ENCODE measurements around the gene PROB1.
A peak's percentile ranks its signal among the peaks of the same experiment; 100 is the strongest.
"Not testable (repeated sequence)": the region's sequence is repeated elsewhere in the genome, so short reads cannot be mapped to it uniquely, and the experiment has no call there.

The PROB1 gene, protein sequence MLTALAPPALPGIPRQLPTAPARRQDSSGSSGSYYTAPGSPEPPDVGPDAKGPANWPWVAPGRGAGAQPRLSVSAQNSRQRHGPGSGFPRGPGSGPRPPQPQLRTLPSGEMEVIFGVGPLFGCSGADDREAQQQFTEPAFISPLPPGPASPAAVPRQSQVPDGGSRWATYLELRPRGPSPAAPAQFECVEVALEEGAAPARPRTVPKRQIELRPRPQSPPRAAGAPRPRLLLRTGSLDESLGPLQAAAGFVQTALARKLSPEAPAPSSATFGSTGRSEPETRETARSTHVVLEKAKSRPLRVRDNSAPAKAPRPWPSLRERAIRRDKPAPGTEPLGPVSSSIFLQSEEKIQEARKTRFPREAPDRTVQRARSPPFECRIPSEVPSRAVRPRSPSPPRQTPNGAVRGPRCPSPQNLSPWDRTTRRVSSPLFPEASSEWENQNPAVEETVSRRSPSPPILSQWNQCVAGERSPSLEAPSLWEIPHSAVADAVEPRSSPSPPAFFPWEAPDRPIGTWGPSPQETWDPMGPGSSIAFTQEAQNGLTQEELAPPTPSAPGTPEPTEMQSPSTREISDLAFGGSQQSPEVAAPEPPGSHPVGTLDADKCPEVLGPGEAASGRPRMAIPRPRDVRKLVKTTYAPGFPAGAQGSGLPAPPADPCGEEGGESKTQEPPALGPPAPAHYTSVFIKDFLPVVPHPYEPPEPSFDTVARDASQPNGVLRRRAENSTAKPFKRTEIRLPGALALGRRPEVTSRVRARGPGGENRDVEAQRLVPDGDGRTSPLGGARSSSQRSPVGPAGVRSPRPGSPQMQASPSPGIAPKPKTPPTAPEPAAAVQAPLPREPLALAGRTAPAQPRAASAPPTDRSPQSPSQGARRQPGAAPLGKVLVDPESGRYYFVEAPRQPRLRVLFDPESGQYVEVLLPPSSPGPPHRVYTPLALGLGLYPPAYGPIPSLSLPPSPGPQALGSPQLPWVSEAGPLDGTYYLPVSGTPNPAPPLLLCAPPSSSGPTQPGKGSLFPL

DNA sequence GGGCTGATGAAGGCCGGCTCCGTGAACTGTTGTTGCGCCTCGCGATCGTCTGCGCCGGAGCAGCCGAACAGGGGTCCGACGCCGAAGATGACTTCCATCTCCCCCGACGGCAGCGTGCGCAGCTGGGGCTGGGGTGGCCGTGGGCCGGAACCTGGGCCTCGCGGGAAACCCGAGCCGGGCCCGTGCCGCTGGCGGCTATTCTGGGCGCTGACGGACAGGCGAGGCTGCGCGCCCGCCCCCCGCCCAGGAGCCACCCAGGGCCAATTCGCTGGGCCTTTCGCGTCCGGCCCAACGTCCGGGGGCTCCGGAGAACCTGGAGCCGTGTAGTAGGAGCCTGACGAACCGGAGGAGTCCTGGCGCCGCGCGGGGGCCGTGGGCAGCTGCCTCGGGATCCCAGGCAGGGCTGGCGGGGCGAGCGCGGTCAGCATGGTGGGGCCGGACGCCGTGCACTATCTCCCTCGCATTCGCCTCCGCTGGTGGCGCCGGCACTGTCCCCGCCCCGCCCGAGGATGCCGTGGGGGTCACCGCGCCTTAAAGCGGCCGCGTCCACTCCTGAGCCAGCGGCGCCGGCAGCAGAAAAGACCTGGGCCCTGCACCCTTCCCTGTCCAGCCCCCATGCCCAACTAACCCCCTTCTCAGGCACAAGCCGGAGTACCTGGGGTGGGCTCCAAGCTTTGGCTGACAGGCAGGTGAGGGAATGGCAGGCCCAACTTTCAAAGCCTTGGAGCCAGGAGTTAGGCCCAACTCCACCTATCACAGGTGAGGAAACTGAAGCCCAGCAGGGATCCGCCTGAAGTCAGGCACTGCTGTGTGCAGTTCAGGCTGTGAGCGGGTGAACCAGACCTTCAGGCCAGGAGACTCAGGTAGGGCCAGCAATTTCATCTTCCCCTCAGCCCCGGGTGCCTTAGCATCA, at the start of gene PROB1:
Gene PROB1 (minus strand): TSS at position 451 of the 913 bp plus-strand sequence. CDS start 23 bp downstream, at position 428.
- Histone ChIP-seq H3K27ac (ENCODE audit: low read length) (no peak within 1 kb of the TSS), H3K4me1 (ENCODE audit: control insufficient read depth, insufficient read depth, low read length) (peaks cover 38% of the 10 kb centered on the region), H3K27me3 (ENCODE audit: control insufficient read depth in 1 of 2, insufficient read depth in 2 of 2, low read length in 2 of 2) (peaks cover 14 to 40% of the 10 kb centered on the region in 2 donors), H3K9me3 (ENCODE audit: control insufficient read depth in 2 of 2, low read length in 2 of 2) (no peaks in the 10 kb centered on the region), H3K36me3 (ENCODE audit: control insufficient read depth in 2 of 2, insufficient read depth in 2 of 2, low read length in 2 of 2) (no peaks in the 10 kb centered on the region), H3K9ac (ENCODE audit: low read length in 2 of 2) (no peak within 1 kb of the TSS), H3K4me3 (ENCODE audit: low read length in 2 of 2) (peak within 1 kb of the TSS; percentile 49 to 69)

DNA sequence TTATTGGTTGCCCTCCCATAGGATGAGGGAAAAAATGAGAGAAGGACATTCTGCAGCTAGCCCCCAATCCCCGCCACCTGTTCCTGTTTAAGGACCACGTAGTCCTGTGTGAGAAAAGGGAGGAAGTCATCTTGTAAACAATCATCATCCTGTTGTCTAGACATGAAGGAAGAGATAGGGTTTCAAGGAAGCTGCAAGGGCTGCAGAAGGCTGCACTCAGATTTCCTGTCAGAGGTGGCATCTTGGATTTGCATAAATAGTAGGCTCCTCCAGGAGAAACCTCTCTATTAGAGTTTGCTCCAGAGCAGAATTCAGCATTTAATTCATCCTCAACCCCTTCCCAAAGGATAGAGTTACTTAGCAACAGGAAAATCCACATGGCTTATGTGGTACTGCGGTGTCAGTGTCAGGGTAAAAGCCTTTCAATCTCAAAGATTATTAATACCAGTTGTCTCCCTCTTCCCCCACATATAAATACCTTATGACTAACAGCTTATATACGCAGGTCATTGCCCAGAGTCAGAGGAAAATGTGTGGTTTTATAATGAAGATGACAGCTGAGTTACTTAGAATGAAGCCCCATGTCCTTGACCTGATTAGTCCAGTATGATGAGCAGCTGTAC, 49.0 kb upstream of the PROB1 start:
- Histone ChIP-seq H3K27ac (ENCODE audit: low read length) (no peak overlapping the region), H3K9me3 (ENCODE audit: control insufficient read depth in 2 of 2, low read length in 2 of 2) (no peaks in the 10 kb centered on the region), H3K36me3 (ENCODE audit: control insufficient read depth in 2 of 2, insufficient read depth in 2 of 2, low read length in 2 of 2) (no peaks in the 10 kb centered on the region), H3K27me3 (ENCODE audit: control insufficient read depth in 1 of 2, insufficient read depth in 2 of 2, low read length in 2 of 2) (no peaks in the 10 kb centered on the region), H3K4me3 (ENCODE audit: low read length in 2 of 2) (no peak overlapping the region), H3K4me1 (ENCODE audit: control insufficient read depth, insufficient read depth, low read length) (peaks cover 14% of the 10 kb centered on the region), H3K9ac (ENCODE audit: low read length in 2 of 2) (no peak overlapping the region)

DNA sequence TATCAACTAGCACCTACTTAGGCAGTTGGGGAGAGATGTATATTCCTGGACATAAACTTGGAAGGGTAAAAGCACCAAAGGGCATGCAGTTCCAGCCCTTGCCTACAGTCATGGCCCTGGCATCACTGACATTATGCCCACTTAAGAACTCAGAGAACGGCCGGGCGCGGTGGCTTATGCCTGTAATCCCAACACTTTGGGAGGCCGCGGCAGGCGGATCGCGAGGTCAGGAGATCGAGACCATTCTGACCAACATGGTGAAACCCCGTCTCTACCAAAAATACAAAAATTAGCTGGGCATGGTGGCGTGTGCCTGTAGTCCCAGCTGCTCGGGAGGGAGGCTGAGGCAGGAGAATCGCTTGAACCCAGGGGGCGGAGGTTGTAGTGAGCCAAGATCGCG, 45.5 kb upstream of the PROB1 start:
- H3K4me1 ChIP-seq (ENCODE audit: control insufficient read depth, insufficient read depth, low read length) = peaks cover 18% of the 10 kb centered on the region
- not testable (repeated sequence) for H3K27me3 ChIP-seq (ENCODE audit: control insufficient read depth in 1 of 2, insufficient read depth in 2 of 2, low read length in 2 of 2); H3K9ac ChIP-seq (ENCODE audit: low read length in 2 of 2); H3K9me3 ChIP-seq (ENCODE audit: control insufficient read depth in 2 of 2, low read length in 2 of 2); H3K36me3 ChIP-seq (ENCODE audit: control insufficient read depth in 2 of 2, insufficient read depth in 2 of 2, low read length in 2 of 2); H3K4me3 ChIP-seq (ENCODE audit: low read length in 2 of 2)
- H3K27ac ChIP-seq (ENCODE audit: low read length) = peak overlapping the region; percentile 92

DNA sequence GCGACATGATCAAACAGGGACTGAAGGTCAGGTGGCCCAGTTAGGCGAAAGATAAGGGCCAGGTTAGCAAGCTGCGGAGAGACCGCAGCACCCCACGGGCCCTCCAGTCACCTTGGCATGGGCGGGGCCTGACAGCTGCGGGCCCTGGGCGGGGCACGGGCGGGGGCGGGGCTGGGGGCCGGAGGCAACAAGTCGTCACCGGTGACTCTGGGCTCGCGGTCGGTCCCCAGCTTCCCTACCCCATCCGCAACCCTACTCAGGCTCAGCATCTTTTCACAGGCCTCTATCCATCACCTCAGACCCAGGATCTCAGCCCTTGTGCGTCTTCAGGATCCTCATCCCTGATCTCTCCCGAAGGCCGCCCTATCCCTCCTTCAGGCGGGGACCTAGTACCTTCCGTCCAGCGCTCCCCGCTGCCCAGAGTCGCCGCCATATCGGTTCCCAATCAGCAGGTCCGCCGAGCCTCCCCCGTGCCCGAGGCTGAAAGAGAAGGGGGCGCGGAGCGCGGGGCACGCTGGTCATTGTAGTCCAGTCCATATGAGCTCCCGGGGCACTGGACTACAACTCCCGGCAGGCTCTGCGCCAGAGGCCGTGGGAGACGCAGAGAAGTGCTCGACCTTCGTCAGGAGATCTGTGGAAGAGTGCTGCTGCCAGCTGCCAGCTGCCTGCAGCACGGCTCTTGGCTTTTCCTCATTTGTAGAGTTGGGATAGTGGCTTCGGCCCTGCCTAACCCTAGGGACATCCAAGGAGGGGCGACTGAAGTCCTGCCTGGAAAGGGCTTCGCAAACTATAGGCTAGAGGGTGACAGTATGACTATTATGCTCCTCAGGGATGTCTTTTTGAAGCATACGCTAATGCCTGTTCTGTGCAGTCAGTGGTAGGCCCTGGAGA, 44.4 kb upstream of the PROB1 start, which contains the start of gene DNAJC18:
Gene DNAJC18 (minus strand): TSS at position 513 of the 891 bp plus-strand sequence. CDS start 80 bp downstream, at position 433.
- Histone ChIP-seq H3K4me1 (ENCODE audit: control insufficient read depth, insufficient read depth, low read length) (peaks cover 15% of the 10 kb centered on the region), H3K27me3 (ENCODE audit: control insufficient read depth in 1 of 2, insufficient read depth in 2 of 2, low read length in 2 of 2) (no peaks in the 10 kb centered on the region), H3K27ac (ENCODE audit: low read length) (peak within 1 kb of the TSS; percentile 92), H3K36me3 (ENCODE audit: control insufficient read depth in 2 of 2, insufficient read depth in 2 of 2, low read length in 2 of 2) (peaks cover 0 to 6% of the 10 kb centered on the region in 2 donors), H3K9me3 (ENCODE audit: control insufficient read depth in 2 of 2, low read length in 2 of 2) (no peaks in the 10 kb centered on the region), H3K9ac (ENCODE audit: low read length in 2 of 2) (peak within 1 kb of the TSS; percentile 94 to 99), H3K4me3 (ENCODE audit: low read length in 2 of 2) (peak within 1 kb of the TSS; percentile 82 to 97)

DNA sequence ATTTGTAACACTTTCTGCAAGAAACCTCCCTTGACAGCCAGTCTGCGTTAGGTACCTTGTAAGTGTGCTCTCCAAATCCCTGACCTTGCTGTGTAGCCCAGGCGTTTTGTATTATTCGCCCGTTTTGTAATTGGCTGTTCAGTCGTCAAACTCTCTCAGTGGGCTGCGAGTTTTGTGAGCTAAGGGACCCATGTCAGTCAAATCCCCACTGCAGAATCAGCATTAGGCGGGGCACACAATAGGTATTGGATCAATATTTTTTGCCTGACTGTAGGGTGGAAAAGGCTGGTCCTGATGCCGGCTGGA, 43.8 kb upstream of the PROB1 start:
- no peaks in the 10 kb centered on the region for H3K27me3 ChIP-seq (ENCODE audit: control insufficient read depth in 1 of 2, insufficient read depth in 2 of 2, low read length in 2 of 2)
- peak overlapping the region in 1 of 2 donors; percentile 75 for H3K9ac ChIP-seq (ENCODE audit: low read length in 2 of 2)

DNA sequence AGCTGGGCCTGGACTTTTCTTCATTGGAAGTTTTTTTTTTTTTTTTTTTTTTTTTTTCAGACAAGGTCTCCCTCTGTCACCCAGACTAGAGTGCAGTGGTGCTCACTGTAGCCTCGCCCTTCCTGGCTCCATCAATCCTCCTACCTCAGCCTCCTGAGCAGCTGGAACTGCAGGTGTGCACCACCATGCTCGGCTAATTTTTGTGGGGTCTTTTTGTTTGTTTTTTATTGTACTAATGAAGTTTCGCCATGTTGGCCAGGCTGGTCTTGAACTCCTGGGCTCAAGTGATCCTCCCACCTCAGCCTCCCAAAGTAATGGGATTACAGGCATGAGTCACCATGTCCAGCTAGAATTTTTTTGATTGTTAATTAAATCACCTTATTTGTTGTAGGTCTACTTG, 40.8 kb upstream of the PROB1 start:
- Histone ChIP-seq H3K9me3 (ENCODE audit: control insufficient read depth in 2 of 2, low read length in 2 of 2) (no peaks in the 10 kb centered on the region), H3K4me3 (ENCODE audit: low read length in 2 of 2) (no peak overlapping the region), H3K27ac (ENCODE audit: low read length) (no peak overlapping the region), H3K36me3 (ENCODE audit: control insufficient read depth in 2 of 2, insufficient read depth in 2 of 2, low read length in 2 of 2) (peaks cover 5 to 13% of the 10 kb centered on the region in 2 donors), H3K9ac (ENCODE audit: low read length in 2 of 2) (no peak overlapping the region), H3K27me3 (ENCODE audit: control insufficient read depth in 1 of 2, insufficient read depth in 2 of 2, low read length in 2 of 2) (no peaks in the 10 kb centered on the region), H3K4me1 (ENCODE audit: control insufficient read depth, insufficient read depth, low read length) (peaks cover 15% of the 10 kb centered on the region)

More for the DNA sequence above, 43.8 kb upstream of the PROB1 start:
- peaks cover 0 to 6% of the 10 kb centered on the region in 2 donors for H3K36me3 ChIP-seq (ENCODE audit: control insufficient read depth in 2 of 2, insufficient read depth in 2 of 2, low read length in 2 of 2)
- H3K4me3 ChIP-seq (ENCODE audit: low read length in 2 of 2) = peak overlapping the region; percentile 82 to 97
- H3K4me1 ChIP-seq (ENCODE audit: control insufficient read depth, insufficient read depth, low read length) = peaks cover 15% of the 10 kb centered on the region
- no peak overlapping the region for H3K27ac ChIP-seq (ENCODE audit: low read length)
- no peaks in the 10 kb centered on the region for H3K9me3 ChIP-seq (ENCODE audit: control insufficient read depth in 2 of 2, low read length in 2 of 2)

DNA sequence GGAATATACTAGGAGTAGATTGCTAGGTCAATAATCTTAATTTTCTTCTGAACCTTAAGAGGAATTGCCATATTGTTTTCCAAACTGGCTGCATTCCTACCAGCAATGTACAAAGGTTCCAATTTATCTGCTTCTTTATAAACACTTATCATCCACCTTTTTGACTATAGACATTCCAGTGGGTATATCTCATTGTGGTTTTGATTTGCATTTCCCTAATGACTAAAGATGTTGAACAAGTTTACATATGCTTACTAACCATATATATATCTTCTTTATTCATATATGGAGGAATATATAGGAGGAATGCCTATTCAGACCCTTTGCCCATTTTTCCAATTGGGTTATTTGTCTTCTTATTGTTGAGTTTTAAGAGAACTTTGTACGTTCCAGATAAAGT, 36.8 kb upstream of the PROB1 start:
- Histone ChIP-seq H3K4me3 (ENCODE audit: low read length in 2 of 2) (no peak overlapping the region), H3K27ac (ENCODE audit: low read length) (no peak overlapping the region), H3K9me3 (ENCODE audit: control insufficient read depth in 2 of 2, low read length in 2 of 2) (no peaks in the 10 kb centered on the region), H3K36me3 (ENCODE audit: control insufficient read depth in 2 of 2, insufficient read depth in 2 of 2, low read length in 2 of 2) (peaks cover 12 to 16% of the 10 kb centered on the region in 2 donors), H3K9ac (ENCODE audit: low read length in 2 of 2) (no peak overlapping the region), H3K27me3 (ENCODE audit: control insufficient read depth in 1 of 2, insufficient read depth in 2 of 2, low read length in 2 of 2) (no peaks in the 10 kb centered on the region), H3K4me1 (ENCODE audit: control insufficient read depth, insufficient read depth, low read length) (no peaks in the 10 kb centered on the region)

DNA sequence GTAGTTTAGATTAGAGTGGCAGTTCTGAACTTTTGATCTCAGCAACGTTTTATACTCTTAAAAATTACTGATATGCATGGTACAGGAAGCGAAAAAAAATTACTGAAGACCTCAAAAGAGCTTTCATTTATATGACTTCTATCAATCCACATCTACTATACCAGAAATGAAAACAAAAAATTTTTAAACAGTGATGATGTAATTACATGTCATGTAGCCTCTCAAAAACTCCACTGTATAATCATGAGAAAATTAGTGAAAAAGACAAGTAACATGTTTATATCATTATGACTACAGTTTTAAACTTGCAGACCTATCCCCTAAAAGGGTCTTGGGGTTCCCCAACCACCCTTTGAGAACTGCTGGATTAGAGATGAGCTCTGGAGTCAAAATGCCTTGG, 35.1 kb upstream of the PROB1 start:
- H3K4me1 ChIP-seq (ENCODE audit: control insufficient read depth, insufficient read depth, low read length) = no peaks in the 10 kb centered on the region
- H3K36me3 ChIP-seq (ENCODE audit: control insufficient read depth in 2 of 2, insufficient read depth in 2 of 2, low read length in 2 of 2) = peaks cover 18 to 22% of the 10 kb centered on the region in 2 donors
- H3K9me3 ChIP-seq (ENCODE audit: control insufficient read depth in 2 of 2, low read length in 2 of 2) = no peaks in the 10 kb centered on the region
- no peak overlapping the region for H3K27ac ChIP-seq (ENCODE audit: low read length)
- H3K9ac ChIP-seq (ENCODE audit: low read length in 2 of 2) = no peak overlapping the region
- no peak overlapping the region for H3K4me3 ChIP-seq (ENCODE audit: low read length in 2 of 2)
- H3K27me3 ChIP-seq (ENCODE audit: control insufficient read depth in 1 of 2, insufficient read depth in 2 of 2, low read length in 2 of 2) = no peaks in the 10 kb centered on the region

DNA sequence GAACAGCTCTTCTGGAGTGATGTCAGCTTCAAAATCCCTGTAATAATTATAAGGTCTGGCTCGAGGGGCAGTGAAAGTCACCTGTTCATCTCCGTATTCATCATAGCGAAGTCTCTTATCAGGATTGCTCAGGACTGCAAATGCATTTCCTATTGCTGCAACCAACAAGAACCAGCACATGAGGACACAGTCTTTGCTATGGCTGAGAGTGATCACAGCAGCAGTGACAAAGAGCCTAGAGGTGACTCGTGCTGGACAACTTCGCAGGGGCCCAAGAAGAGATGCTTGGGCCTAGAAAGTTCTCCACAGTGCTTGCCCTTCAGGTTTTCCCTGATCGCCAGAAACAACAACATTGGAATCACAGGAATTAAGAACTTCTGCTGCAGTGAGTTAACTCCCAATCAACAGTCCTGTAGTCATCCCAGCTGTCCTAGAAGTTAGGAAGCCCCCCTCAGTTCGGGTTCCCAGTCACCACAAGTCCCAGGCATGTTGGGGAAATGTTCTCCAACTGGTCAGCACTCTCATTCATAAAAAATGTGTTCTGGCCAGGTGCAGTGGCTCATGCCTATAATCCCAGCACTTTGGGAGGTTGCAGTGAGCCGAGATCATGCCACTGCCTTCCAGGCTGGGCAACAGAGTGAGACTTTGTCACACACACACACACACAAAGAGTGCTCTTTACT, 31.4 kb upstream of the PROB1 start:
- H3K27me3 ChIP-seq (ENCODE audit: control insufficient read depth in 1 of 2, insufficient read depth in 2 of 2, low read length in 2 of 2) = no peaks in the 10 kb centered on the region
- no peak overlapping the region for H3K27ac ChIP-seq (ENCODE audit: low read length)
- no peak overlapping the region for H3K4me3 ChIP-seq (ENCODE audit: low read length in 2 of 2)
- H3K4me1 ChIP-seq (ENCODE audit: control insufficient read depth, insufficient read depth, low read length) = no peaks in the 10 kb centered on the region
- H3K9ac ChIP-seq (ENCODE audit: low read length in 2 of 2) = no peak overlapping the region
- no peaks in the 10 kb centered on the region for H3K9me3 ChIP-seq (ENCODE audit: control insufficient read depth in 2 of 2, low read length in 2 of 2)
- peaks cover 19 to 22% of the 10 kb centered on the region in 2 donors for H3K36me3 ChIP-seq (ENCODE audit: control insufficient read depth in 2 of 2, insufficient read depth in 2 of 2, low read length in 2 of 2)
